HAP-1 (cell line): ENCODE results near the gene RFX4.
"Not testable (repeated sequence)": the region's sequence is repeated elsewhere in the genome, so short reads cannot be mapped to it uniquely, and the experiment has no call there.

ENCODE experiments used
- DNase-seq, 2 experiments: peaks; one replicate each; pipeline ENCODE4 v3.0.0-alpha.2; 2016 to 2020; ENCODE audit warnings: low spot score in 2 of 2
- H3K27me3 ChIP-seq: fragments of 250-450 bp; sonication (Bioruptor Pico); 2 replicates; pipeline ENCODE4 v1.5.1; 2020; ENCODE audit warnings: low read depth, mild to moderate bottlenecking, moderate library complexity
- H3K36me3 ChIP-seq: fragments of 250-450 bp; sonication (Bioruptor Pico); replicated peaks from 2 replicates; pipeline ENCODE4 v1.5.1; 2020; ENCODE audit warnings: mild to moderate bottlenecking
- H3K4me1 ChIP-seq: fragments of 250-450 bp; sonication (Bioruptor Pico); 2 replicates; pipeline ENCODE4 v1.5.1; 2020; ENCODE audit warnings: mild to moderate bottlenecking
- H3K4me3 ChIP-seq: fragments of 250-450 bp; sonication (Bioruptor Pico); 2 replicates; pipeline ENCODE4 v1.5.1; 2020; ENCODE audit warnings: mild to moderate bottlenecking, moderate library complexity
- H3K9me3 ChIP-seq: fragments of 250-450 bp; sonication (Bioruptor Pico); 2 replicates; pipeline ENCODE4 v1.5.1; 2020; ENCODE audit warnings: mild to moderate bottlenecking, moderate library complexity
- in situ Hi-C: fragments of 300-500 bp; cut with MboI; formaldehyde crosslinking; loops from 3 replicates; pipeline ENCODE4 v1.14.3; 2020; ENCODE audit warnings: low sequenced_read_pairs, inconsistent platforms, mixed read lengths

Gene RFX4

GRCh38 chr12:106673141-106673540, 90.3 kb downstream of the RFX4 start:
- DNase-seq, result no peak
- Histone ChIP-seq H3K4me1 (no peaks in the 10 kb centered on the region), H3K27me3 (no peaks in the 10 kb centered on the region), H3K4me3 (no peak overlapping the region), H3K36me3 (no peaks in the 10 kb centered on the region), H3K9me3 (no peaks in the 10 kb centered on the region)
- in situ Hi-C loops, result no loop called here

GRCh38 chr12:106675651-106676435, 93.0 kb downstream of the RFX4 start:
- no peak overlapping the region for H3K4me3 ChIP-seq
- peaks cover 15% of the 10 kb centered on the region for H3K4me1 ChIP-seq
- DNase-seq, result no peak
- in situ Hi-C loops, result no loop called here
- no peaks in the 10 kb centered on the region for H3K27me3 ChIP-seq
- no peaks in the 10 kb centered on the region for H3K9me3 ChIP-seq
- no peaks in the 10 kb centered on the region for H3K36me3 ChIP-seq

GRCh38 chr12:106679574-106679973, 96.8 kb downstream of the RFX4 start:
- H3K4me1 ChIP-seq, result peaks cover 15% of the 10 kb centered on the region
- in situ Hi-C loops, result no loop called here
- DNase-seq, result peak; percentile 71 to 95
- H3K4me3 ChIP-seq, result no peak overlapping the region
- H3K9me3 ChIP-seq, result no peaks in the 10 kb centered on the region
- no peaks in the 10 kb centered on the region for H3K36me3 ChIP-seq
- H3K27me3 ChIP-seq, result no peaks in the 10 kb centered on the region

GRCh38 chr12:106680280-106680679, 97.5 kb downstream of the RFX4 start:
- no peak for DNase-seq
- Histone ChIP-seq H3K27me3 (no peaks in the 10 kb centered on the region), H3K4me1 (peaks cover 15% of the 10 kb centered on the region), H3K4me3 (no peak overlapping the region), H3K9me3 (no peaks in the 10 kb centered on the region), H3K36me3 (no peaks in the 10 kb centered on the region)
- in situ Hi-C loops, result no loop called here

GRCh38 chr12:106681210-106681609, 98.4 kb downstream of the RFX4 start:
- H3K36me3 ChIP-seq, result no peaks in the 10 kb centered on the region
- peaks cover 15% of the 10 kb centered on the region for H3K4me1 ChIP-seq
- H3K4me3 ChIP-seq, result no peak overlapping the region
- in situ Hi-C loops, result no loop called here
- H3K9me3 ChIP-seq, result no peaks in the 10 kb centered on the region
- H3K27me3 ChIP-seq, result no peaks in the 10 kb centered on the region
- no peak for DNase-seq

GRCh38 chr12:106682594-106683234, 99.9 kb downstream of the RFX4 start:
- Histone ChIP-seq H3K4me1 (peaks cover 15% of the 10 kb centered on the region), H3K36me3 (no peaks in the 10 kb centered on the region), H3K27me3 (no peaks in the 10 kb centered on the region), H3K4me3 (no peak overlapping the region), H3K9me3 (no peaks in the 10 kb centered on the region)
- in situ Hi-C loops, result no loop called here
- DNase-seq, result peak in 1 of 2 experiments; percentile 53

- H3K36me3 ChIP-seq, result no peaks in the 10 kb centered on the region
- no peaks in the 10 kb centered on the region for H3K27me3 ChIP-seq
- no peaks in the 10 kb centered on the region for H3K9me3 ChIP-seq
- in situ Hi-C loops, result no loop called here
- H3K4me3 ChIP-seq, result no peak overlapping the region
- no peak for DNase-seq
- H3K4me1 ChIP-seq, result peaks cover 7% of the 10 kb centered on the region
Measured at GRCh38 chr12:106684497-106684896, 101.7 kb downstream of the RFX4 start.

GRCh38 chr12:106685381-106685780, 102.6 kb downstream of the RFX4 start:
- H3K4me1 ChIP-seq, result peaks cover under 1% of the 10 kb centered on the region
- DNase-seq, result no peak
- no peaks in the 10 kb centered on the region for H3K9me3 ChIP-seq
- no peak overlapping the region for H3K4me3 ChIP-seq
- no peaks in the 10 kb centered on the region for H3K27me3 ChIP-seq
- H3K36me3 ChIP-seq, result no peaks in the 10 kb centered on the region
- in situ Hi-C loops, result no loop called here

GRCh38 chr12:106687672-106688071, 104.9 kb downstream of the RFX4 start:
- Histone ChIP-seq H3K4me3 (no peak overlapping the region), H3K27me3 (no peaks in the 10 kb centered on the region), H3K36me3 (no peaks in the 10 kb centered on the region), H3K4me1 (no peaks in the 10 kb centered on the region; the same call in 1 of the 2 replicates), H3K9me3 (no peaks in the 10 kb centered on the region)
- in situ Hi-C loops, result no loop called here
- DNase-seq, result no peak

GRCh38 chr12:106690569-106691305, 107.9 kb downstream of the RFX4 start:
- no peaks in the 10 kb centered on the region for H3K36me3 ChIP-seq
- no peaks in the 10 kb centered on the region for H3K9me3 ChIP-seq
- H3K4me1 ChIP-seq, result no peaks in the 10 kb centered on the region
- H3K27me3 ChIP-seq, result no peaks in the 10 kb centered on the region
- no peak for DNase-seq
- no peak overlapping the region for H3K4me3 ChIP-seq
- in situ Hi-C loops, result no loop called here

- H3K4me3 ChIP-seq, H3K36me3 ChIP-seq, DNase-seq, H3K9me3 ChIP-seq, H3K27me3 ChIP-seq, H3K4me1 ChIP-seq, in situ Hi-C loops: not testable (repeated sequence)
Measured at GRCh38 chr12:106692033-106692432, 109.2 kb downstream of the RFX4 start.

- no peaks in the 10 kb centered on the region for H3K36me3 ChIP-seq
- in situ Hi-C loops, result no loop called here
Measured at GRCh38 chr12:106692896-106693820, 110.4 kb downstream of the RFX4 start.

GRCh38 chr12:106696071-106696470, 113.3 kb downstream of the RFX4 start:
- in situ Hi-C loops, result no loop called here
- no peaks in the 10 kb centered on the region; the same call in 1 of the 2 replicates for H3K9me3 ChIP-seq
- H3K4me1 ChIP-seq, result no peaks in the 10 kb centered on the region
- no peak overlapping the region for H3K4me3 ChIP-seq
- no peak for DNase-seq
- no peaks in the 10 kb centered on the region for H3K36me3 ChIP-seq
- no peaks in the 10 kb centered on the region for H3K27me3 ChIP-seq

More at GRCh38 chr12:106692896-106693820, 110.4 kb downstream of the RFX4 start:
- Histone ChIP-seq H3K9me3 (no peaks in the 10 kb centered on the region), H3K27me3 (no peaks in the 10 kb centered on the region), H3K4me1 (no peaks in the 10 kb centered on the region), H3K4me3 (no peak overlapping the region)
- no peak for DNase-seq
